Measurements from ENCODE around the gene MAP4K4.

MAP4K4 gene

DNA sequence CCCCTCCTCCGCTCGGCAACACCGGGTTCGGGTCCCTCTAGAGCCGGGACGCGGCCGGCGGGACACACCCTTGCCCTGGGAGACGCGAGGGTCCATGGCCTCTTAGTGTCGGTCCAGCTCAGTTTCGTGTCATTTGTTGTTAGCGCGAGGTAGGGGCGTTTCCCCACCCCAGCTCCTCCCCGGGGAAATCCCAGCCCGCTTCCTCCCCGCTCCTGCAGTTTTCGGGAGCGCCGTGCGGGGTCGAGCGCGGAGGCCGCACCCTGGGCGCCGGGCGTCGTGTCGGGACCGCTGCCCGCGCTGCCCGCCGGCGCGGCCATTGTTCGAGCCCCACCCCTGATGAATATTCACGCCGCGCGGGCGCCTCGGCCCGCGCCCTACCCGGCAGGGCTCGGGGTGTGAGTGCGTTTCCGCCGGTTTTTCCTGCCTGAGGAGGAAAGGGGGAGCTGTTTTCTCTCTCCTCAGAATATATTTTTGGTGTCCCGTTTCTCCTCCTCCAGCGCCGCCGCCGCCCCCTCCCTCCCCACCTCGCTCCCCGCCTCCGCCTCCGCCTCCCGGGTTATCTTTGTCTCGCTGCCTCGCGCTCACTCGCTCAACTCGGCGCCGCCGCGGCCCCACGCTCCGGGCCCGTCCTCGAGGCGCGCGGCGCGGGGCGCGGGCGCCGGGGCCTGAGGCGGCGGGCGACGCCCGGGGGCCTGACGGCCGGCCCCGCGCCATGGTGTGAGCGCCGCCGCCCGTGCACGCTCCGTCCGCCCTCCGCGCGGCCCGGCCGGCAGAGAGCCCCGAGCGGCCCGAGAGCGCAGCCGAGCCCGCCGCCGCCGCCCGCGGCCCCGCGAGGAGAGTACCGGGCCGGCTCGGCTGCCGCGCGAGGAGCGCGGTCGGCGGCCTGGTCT lies at the start of gene MAP4K4:
TSS of gene MAP4K4 (plus strand) at position 584 of the 890 bp plus-strand sequence. CDS start 374 bp downstream, outside the sequence.
- DNase-seq = peak; percentile 81

DNA sequence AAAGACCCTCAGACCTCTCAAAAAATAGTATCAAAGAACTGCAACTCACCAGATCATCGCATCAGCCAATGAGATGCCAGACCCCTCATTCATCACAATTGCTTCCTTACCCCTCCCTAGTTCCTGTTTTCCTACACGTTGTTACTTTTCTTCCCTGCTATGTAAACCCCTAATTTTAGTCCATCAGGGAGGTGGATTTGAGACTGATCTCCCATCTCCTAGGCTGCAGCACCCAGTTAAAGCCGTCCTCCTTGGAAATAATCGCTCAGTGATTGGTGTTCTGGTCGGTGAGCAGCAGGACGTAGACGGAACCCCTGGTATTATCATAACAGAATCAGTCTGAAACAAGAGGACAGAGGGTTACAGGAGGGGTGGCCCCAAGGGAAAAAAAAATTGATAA lies 44.0 kb upstream of the MAP4K4 start:
- DNase-seq = no peak

DNA sequence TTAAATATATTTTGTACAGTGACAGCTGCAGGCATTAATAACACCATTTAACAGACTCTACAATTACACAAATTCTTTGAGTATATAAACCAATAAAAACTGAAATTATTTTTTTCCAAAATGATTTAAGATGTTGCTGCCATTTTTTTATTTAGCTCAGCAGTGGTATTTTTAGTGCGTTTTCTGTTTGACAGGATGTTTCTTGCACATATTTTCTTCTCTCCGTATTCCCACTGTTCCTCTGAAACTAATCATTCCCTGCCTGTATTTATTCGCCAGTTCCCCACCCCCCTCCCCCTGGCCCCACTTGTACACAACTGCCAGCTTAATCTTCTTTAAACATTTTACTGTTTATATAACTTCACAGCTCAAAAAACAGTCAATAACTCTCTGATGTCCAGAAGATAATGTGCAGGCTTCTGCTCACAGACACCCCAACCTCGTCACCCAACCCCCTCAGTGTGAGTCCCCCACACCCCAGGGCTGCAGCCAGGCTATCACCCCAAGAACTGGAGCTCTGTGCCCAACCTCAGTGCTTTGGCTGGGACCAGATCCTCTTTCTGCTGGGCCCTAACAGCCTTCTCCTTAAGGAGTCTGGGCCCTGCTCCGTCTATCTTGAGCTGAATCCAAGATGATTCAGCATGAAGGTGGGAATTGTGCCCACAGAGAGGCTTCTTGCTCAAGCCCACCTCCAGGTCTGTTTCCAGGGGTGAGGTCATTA lies 41.6 kb upstream of the MAP4K4 start:
- DNase-seq = no peak

DNA sequence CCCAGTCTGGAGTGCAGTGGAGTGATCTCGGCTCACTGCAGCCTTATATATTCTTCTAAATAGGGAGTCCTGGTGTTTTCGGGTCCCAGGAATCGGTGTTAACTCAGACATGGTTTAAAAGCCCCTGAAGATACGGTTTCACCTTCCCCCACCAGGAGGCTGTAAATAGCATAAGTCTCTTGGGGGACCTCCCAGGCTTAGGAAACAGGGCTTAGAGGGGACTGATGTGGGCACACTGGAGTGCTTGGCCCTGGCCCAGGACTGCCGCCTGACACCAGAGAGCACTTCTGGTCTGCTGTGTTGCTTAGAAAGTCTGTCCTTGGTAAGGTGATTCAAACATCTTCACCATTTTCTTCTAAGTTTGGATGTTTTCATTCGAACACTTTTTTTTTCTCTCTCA lies 39.7 kb upstream of the MAP4K4 start:
- DNase-seq = no peak

DNA sequence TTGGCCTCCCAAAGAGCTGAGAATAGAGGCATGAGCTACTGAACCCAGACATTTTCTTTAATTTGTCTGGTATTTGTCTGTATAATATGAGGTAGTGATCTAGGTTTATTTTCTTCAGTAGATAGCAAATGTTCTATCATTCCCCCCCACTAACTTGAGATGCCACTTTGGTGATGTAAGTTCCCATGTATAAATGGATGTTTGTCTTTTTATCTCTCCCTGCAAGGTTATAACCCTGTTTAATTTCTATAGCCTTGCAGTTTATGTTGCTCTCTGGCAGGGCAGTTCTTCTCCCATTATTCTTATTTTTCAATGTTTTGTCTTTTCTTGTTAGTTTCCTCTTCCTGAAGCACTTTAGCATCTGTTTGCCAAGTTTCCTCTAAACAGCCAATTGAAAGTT lies 39.1 kb upstream of the MAP4K4 start:
- DNase-seq = no peak

DNA sequence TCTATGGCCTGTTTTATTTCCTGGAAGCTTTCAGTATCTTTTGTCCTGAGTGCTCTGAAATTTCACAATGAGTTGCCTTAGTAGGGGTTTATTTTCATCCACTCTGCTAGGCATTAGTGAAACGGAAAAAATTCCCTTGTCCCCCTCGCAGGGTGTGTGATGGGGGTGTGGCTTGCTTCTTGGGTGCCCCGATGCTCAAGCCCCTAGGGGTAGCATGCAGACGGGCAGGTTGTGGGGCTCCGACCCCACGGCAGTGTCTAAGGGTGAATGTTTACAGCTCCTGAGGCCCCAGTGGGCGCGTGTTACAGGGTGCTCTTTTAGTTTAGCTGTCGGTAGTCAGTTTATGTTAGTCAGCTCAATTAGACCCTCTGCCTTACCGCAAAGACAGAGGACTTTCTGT lies 32.2 kb upstream of the MAP4K4 start:
- DNase-seq = no peak

DNA sequence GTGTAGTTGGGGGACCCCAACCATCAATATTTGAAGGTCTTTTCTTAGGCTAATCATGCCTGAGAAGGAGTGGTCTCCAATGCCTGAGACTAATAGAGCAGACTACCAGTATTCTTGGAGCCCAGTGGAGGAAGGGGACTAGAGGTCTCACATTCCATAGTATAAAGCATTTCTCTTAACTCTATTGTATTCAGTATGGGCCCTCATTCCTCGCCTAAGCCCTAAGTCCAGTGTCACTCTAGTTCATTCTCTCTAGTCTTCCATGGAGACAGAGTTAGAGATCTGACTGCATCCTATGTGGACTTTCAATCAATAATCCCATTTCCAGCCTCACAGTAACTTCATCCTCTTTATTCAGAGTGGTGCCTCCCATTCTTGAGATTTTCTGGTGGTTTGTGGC lies 29.7 kb upstream of the MAP4K4 start:
- no peak for DNase-seq

DNA sequence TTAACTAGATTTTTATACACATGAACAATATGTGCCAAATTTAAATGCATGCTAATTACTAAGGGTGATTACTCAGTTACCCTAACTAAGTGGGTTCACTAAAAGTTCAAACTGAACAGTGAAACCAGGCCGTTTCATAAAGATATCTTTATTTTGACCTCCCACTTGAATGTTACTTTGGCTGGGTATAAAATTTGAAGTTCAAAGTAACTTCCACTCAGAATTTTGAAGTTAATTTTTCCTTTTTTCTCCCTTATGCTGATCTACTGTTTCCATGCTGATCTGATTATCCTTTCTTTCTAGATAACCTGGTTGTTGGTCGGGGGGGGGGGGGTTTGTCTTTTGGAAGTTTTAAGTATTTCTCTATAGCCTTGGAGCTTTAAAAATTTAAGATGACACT lies 25.5 kb upstream of the MAP4K4 start:
- DNase-seq = no peak

DNA sequence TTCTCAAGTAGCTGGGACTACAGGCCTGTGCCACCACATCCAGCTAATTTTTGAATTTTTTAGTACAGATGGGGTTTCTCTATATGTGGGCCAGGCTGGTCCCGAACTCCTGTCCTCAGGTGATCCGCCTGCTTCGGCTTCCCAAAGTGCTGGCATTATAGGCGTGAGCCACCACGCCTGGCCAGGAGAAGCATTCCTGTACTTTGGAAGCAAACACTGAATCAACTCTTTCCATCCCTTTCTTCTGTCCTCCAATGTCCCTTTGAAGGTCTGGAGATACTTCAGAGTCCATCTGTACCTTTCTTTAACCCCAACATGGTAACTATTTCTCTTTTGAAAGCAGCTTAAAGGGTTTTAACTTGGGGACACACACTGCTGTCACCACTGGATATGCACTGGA lies 23.6 kb upstream of the MAP4K4 start:
- DNase-seq = no peak

DNA sequence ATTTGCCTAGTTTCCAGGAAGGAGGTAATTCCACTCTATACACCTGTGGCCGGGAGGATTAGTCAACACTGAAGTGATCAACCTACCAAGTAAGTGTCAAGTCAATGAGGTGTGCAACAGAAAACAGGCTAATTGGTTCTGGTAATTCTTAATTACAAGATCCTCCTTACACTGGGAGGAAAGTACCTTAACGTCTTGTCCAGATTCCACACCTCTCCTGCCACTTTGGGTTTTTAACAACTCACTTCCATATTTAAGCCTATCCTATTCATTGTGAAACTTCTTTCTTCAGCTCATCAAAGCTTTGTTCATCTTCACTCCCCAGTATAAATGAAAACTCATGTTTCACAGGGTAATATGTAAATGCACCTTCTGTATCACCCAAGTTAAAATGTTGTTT lies 22.0 kb upstream of the MAP4K4 start:
- no peak for DNase-seq

DNA sequence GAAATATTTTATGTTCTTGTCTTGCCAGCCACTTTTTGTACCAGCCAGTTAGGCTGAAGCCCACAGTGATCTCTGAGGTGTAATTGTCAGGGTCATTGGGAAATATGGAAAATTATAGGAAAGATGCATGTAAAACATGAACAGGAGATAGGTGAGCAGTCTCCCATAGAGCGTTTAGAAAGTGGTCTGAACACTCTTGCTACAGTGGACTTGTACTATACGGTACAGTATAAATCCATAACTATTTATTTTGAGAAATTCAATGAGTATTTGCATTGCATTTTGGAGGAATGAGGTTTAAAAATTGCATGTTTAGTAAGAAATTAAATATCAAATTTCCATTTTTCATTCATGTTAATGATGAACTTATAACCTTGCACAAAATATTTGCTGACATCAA lies 20.8 kb upstream of the MAP4K4 start:
- DNase-seq = no peak

DNA sequence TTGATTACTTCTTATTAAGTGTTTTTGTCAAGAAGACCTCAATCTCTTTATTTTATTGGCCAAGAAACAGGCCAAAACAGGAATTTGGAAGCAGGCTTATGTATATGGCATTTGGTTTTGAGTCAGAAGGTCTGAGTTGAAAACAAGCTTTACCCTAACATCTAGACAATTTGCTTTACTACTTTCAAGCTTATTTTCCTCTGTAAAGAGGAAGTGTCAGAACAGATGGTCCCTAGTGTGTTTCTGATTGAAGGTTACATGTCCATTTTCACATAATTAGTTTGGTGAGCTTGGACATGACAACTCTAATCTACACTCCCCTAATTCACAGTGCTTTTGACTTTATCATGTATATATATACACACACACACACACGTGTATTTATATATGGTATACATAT lies 19.8 kb upstream of the MAP4K4 start:
- no peak for DNase-seq

DNA sequence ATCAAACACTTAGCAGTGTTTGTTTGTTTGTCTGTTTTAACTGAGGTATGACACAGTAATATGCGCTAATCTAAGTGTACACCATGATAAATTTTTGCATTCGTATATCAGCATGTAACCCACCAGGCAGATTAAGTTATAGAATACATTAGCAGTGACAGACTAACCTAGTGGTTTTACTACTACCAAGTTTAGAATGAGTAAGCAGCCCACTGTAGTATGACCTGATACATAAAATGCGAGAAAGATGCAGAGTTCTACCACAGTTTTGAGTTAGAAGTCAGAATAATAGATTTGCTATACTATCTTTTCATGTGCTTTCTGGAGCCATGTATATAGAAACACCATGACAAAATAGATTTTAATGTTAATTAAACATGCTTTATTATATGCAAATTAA lies 19.1 kb upstream of the MAP4K4 start:
- no peak for DNase-seq

DNA sequence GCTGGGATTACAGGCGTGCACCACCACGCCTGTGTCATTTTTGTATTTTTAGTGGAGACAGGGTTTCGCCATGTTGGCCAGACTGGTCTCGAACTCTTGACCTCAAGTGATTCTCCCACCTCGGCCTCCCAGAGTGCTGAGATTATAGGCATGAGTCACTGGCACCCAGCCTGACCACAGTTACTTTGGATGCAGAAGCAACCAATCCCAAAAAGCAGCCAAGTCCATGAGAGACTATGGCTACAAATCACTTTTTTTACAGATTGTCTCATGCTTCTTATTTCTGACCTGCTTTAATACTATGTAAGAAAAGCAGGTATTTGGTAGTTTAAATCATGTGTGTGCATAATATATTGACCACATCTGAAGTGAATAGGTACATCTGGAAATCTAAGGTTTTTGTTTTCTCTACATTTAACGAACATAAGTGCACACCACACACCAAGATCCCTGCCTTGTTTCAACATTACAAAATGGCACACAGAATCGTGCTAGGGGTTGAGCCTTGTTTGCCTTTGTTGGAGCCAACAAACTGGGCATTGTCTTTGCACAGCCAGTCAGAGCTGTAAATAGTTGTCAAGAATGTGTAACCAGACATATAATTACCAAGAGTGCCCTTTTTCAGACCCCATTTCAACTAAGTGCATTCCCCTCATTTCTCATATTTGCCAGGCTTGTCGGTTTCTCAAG lies 18.3 kb upstream of the MAP4K4 start:
- no peak for DNase-seq

DNA sequence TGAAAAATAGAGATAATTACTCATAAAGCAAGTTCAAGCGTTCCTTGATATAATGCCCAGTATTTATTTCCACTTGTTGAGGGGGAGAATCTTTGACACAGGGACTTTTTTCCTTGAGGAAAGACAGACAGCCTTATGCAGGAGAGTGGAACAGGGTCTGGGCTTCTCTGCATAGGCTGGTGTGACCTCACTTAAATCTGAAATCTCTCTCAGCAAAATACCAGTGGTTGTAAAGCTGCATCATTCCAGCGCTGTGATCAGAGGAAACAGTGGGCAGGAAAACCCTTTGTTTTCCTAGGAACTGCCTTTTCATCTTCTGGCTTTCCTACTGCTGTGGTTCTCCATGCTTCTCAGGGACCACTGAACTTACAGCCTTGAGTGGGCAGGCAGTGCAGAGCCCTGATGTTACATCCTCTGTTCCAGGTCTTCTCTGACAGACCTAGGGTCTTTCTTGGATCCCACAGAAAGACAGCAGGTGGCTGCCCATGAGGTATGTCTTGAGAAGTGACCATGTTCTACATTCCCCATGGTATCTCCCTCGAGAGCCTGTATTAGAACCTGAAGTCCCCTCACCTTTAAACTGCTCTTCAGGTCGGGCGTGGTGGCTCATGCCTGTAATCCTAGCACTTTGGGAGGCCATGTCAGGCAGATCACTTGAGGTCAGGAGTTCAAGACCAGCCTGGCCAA lies 17.6 kb upstream of the MAP4K4 start:
- no peak for DNase-seq

DNA sequence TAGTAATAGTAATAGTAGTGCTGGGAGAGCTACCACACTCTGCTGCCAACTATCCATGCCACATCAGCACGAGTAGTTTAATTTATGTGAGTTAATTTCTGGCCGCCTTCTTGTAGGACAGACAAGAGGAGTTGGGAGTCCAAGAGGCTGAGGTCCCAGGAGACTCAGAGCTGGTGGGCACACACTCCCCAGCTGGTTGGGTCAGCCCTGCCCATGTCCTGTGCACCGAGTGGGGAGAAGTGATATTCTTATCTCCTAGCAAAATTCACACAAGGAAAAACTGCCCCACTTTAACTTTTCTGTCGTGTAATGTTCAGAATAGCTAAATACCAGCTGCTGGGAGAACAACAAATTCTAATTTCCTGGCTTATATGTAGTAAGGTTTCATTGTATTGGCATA lies 15.2 kb upstream of the MAP4K4 start:
- no peak for DNase-seq

DNA sequence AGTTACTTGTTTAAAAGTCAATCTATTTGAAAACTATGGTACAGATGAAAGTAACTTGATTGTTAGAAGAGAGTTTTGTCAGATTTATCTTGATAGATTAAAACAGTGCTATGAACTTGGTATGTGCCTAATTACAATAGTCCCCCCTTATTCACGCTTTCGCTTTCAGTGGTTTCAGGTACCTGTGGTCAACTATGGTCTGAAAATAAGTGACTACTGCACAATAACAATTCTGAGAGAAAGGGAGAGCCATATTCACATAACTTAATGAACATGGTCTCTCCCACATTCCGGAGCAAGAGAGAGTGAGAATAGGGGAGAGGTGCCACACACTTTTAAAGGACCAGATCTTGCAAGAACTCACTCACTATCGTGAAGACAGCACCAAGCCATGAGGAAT lies 13.2 kb upstream of the MAP4K4 start:
- DNase-seq = no peak

DNA sequence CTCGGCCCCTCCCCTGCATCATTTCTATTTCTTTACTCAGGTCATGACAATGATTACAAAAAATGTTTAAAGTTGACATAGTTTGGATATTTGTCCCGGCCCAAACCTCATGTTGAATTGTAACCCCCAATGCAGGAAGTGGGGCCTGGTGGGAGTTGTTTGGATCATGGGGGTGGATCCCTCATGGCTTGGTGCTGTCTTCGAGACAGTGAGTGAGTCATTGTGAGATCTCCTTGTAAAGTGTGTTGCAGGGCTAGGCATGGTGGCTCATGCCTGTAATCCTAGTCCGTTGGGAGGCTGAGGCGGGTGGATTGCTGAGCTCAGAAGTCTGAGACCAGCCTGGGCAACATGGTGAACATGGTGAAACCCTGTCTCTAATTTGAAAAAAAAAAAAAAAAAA lies 9.2 kb upstream of the MAP4K4 start:
- DNase-seq = no peak

DNA sequence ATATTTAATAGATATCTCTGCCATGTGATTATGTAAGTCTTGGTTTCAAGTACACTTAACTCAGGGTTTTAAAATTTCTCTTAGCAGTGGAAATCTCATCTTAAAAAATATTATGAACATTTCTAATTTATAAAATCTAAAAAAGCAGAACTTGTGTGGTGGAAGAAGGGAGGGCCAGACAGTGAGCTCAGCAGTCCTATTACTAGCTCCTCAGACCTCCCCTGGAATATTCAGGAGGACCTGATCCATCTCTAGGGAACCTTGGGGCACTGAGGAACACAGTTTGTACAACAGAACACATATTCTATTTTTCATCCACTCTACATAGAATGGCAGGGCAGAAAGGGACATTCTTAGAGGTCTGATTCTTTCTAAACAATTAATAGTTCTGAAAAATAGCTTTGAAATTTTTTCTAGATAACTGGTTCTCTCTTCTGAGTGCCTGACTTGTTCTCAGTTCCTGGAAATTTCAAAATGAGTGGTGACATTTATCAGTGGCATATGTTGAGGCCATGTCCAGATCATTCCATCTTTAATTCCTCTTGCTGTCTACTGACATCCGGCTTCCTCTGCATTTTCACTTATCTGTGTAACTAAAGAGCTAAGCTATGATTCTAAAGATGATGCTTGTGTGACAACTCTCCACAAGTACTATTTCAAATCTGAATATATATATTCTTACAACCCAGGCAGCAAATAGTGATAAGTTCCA lies 8.2 kb upstream of the MAP4K4 start:
- DNase-seq = no peak

DNA sequence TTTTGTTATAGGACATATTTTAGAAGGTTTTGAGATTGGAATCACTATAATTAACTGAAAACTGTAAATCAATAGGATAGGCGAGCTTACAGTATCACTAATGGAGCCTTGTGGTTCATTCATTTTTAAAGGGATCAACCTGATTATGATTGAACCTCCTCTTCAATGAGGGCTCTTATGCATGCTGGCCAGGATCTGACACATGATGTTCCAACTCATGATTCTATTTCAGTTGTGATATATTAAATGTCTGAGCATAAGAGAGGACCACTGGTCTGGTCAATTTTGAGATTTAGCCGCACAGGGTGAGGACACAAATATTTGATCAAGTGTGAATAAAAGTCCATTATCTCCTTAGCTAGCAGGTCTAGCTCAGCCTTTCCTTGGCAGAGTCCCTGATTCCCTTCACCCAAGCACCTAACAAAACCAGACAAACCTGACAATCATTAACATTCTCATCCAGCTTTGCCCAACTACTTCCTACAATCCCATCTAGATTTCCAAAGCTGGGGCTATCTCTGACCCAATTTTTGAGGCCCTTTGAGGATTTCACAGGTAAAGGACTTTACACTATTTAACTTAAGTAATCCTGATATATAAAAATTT lies 6.9 kb upstream of the MAP4K4 start:
- no peak for DNase-seq

DNA sequence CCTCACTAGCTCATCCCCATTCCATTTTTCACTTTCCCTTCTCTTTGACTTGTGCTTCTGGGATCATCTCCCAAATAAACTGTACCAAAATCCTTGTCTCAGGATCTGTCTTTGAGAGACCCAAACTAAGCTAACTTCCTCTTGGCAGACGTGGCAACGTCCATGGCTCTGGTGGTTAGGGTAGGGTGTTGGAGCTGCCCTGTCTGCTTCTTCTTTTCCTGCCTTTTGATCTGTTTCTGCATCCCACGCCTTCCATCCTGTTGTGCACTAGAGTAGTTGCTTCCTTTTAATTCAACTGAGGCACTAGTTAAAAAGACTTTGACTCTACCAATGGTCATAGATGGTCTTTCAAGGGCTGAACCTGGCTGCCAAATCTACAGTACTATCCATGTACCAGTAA lies 5.5 kb upstream of the MAP4K4 start:
- no peak for DNase-seq

DNA sequence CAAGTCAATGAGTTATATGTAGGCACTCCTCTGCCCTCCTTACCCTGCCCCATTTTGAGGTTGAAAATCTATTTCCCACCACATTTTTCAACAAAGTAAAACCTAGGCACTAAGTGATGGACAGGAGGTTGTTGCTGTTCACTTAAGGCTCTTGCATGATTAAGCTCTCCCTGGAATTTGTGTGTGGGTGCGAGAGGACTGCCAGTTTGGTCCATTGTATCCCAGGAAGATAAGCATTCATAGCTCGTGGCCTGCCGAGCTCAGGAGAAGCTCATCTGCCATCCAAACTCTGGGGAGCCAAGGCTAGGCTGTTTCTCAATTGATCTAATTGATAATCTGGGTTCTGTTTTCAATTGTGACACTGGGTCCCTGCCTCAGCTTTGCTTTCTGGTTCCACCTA lies 4.7 kb upstream of the MAP4K4 start:
- DNase-seq = no peak

Measured in activated CD4-positive, alpha-beta T cell treated with anti-CD3 and anti-CD28 coated beads, Interleukin-2, amount 50 U/mL, for 1 hour (primary cell).